HG03280 (cell line): ENCODE results near the gene SELENON.

Experiments
- ATAC-seq: cut with Tn5 transposase; IDR thresholded peaks from one replicate; pipeline ENCODE4 v1.9.1; 2021; ENCODE audit warnings: mild to moderate bottlenecking, moderate library complexity; ENCODE audit not compliant: unreplicated experiment

The SELENON gene

DNA sequence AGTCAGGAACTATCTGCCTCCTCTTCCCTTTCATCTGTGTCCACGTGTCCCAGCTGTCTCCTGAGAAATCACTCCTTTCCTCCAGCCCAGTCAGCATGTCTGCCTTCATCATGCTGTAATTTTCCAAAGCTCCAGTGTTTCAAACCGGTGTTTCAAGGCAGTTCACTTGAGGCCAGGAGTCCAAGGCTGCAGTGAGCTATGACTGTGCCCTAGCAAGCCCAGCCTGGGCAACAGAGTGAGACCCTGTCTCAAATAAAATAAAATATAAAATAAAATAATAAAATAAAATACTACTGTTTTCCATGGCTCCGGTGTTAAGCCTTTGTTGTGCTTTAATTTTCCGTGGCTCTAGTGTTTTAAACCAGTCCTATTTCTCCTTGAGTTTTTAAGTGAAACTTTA lies 7.9 kb upstream of the SELENON start:
- ATAC-seq: no peak

DNA sequence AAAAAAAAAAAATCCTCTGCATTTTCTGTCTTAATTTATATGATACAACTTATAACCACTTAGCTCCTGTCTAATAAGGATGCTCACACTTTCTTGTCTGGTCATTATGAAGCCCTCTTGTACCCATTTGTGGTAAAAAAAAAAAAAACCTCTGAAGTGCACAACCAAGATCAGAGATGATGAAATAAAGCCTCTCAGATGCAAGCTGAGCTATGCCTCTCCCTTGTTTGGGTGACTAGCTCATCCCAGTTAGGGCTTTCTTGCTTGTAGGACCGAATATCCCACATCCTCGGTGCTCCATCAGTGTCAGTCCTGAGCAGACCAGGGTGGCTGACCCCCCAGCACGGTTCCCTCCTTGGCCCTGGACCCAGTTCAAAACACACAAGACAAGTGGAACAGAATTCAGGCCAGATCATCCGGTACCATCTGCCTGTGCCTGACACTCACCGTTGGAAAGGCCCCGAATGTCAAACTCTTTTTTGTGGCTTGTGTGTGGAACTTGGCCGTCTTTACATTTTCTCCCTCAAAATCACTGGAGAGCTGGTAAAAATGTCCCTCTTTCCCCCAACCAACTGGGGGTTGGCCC lies 6.3 kb upstream of the SELENON start:
- ATAC-seq: no peak

DNA sequence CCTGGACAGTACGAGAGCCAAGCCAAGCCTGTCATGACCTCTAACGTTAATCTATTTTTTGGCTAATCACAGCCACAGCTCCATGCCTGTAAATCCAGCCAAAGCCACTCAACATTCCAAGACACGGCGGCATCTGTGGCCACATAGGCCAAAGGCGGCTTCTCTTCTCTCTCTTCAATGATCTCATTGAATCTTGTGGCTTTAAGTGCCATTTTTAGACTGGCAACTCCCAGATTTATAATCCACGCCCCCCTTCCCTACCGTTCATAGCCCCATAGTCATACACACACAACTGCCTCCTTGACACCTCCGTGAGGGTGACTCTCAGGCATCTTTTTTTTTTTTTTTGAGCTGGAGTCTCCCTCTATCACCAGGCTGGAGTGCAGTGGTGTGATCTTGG lies 5.7 kb upstream of the SELENON start:
- ATAC-seq: no peak

GRCh38 chr1:25795211-25795610 lies 4.8 kb upstream of the SELENON start:
- ATAC-seq: no peak

DNA sequence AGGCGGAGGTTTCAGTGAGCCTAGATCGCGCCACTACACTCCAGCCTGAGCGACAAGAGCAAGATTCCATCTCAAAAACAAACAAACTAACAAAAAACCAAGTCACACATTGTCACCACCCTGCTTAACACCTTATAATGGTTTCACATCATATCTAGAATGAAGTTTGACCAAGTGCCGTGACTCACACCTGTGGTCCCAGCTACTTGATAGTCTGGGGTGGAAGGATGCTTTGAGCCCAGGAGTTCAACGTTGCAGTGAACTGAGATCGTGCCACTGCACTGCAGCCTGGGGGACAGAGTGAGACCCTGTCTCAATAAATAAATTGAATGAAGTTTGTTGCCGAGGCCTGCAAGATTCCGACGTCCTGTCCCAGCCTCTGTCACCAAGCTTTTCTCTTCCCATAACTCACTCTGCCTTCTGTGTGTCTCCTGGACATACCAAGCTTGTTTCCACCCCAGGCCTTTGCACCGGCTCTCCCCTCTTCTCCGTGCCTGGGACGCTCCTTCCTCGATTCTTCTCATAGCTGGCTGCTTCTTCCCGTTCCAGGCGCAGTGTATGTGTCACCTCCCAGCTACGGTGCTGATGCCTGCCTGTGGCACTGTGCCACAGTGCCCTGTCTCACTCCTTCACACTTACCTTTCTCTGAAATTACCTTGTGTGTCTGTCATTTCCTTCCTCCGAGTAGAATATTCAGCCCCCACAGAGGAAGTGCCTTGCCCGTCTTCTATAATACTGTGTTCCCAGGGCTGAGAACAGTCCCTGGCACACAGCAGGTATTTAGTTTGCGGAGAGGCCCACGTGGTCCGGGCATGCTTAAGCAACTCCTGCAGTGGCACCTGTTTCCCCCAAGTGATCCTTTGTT lies 3.8 kb upstream of the SELENON start:
- ATAC-seq: no peak

DNA sequence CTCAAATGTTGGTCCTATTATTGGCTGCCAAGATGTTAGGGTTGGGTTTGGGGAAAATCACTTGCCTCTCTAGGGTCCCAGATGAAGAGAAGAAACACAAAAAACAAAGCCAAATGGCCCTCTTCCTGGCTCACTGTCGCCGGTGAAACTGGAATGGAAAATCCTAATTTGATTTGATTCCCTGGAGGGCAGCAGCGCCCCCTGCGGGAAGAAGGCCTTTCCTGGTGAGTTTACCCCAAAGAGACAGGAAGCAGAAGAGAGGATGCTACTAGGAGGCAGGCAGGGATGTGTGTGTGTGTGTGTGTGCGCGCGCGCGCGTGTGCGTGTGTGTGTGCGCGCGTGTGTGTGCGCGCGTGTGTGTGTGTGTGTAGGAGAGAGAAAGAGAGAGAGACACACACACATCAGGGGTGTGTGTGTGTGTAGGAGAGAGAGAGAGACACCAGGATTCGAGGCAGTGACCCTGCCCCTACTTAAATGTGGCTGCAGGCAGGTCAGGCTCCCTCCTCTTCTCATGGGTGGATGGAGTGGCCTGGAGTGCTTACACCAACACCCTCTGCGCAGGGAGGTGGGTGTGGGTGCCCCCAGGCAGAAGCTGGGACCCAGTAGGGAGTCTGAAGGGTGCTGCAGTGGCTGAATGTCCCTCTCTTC lies 3.1 kb upstream of the SELENON start:
- ATAC-seq: no peak

GRCh38 chr1:25797939-25798338 lies 2.1 kb upstream of the SELENON start:
- ATAC-seq: no peak

DNA sequence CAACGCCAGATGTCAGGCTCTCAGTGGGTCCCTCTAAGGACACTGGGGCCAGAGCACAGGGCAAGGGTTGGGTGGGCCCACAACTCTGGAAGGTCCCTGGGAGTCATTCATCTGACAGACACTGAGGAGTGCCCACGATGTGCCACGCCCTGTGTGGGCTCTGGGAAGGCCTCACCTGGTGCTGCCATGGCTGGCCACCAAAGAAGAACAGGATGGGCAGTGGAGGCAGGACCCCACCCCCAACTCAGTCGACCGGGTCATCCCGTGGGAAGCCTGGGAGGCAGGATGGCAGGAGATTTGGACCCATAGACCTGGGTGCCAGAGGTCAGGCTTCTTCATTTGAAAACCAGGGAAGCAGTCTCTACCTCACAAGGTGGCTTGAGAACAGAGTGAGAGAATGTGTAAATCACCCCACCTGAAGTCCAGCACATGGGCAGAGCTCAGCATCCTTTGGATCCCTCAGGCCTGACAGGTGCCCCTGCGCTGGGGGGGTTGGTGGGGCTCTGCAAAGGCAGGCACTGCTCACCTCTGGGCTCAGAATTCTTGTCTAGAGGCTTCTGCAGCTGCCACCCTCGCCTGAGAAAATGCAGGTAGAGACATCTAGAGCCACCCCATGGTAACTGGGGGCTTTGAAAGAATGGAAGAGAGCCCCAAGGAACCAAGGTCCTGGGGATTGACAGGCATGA lies 1.2 kb upstream of the SELENON start:
- no peak for ATAC-seq

GRCh38 chr1:25799352-25799934 lies 550 bp upstream of the SELENON start:
- no peak for ATAC-seq

DNA sequence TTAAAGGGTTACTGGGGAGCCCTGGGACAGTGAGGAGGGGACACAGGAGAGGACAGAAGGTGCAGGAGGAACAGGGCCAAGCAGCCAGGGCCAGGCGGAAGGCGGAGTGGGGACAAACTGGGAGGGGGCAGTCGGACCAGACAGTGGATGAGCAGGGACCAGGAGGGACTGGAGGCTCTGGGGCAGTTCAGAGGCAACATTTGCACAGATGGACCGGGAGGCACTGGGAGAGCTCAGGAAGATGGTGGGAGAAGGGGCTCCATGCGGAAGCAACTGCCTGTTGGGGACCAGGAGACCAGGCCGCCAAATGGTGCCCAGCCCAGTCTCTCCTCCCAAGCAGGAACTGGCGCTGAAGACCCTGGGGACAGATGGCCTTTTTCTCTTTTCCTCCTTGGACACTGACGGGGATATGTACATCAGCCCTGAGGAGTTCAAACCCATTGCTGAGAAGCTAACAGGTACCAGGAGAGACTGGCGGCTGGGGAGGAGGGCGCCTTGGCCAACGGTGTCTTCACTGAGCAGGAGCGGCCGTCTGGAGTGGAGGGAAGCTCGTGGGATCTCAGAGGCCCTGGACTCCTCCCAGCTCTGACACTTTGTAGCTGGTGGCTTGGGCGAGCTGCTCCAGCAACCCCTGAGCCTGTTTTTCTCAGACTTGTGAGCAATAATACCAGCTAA lies 847 bp downstream of the SELENON start:
- no peak for ATAC-seq

DNA sequence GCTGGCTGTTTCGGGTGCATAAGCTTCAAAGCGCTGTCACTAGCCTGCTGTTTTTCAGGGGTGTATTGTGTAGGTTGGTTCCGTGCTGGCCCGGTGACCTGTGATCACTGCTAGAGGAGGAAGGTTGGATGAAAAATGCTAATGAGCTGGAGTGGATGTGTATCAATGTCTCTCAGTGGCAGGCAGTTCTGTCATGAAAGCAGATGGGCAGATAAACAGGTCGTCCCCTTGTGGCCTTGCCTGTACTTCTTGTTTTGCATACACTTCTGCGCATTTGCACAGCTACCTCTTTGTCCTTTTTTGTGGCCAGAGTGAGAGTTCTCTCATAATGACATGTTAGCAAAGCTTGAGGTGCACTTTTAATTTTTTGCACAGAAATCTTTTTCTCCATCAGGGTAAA lies 2.9 kb downstream of the SELENON start:
- ATAC-seq: no peak

GRCh38 chr1:25803368-25803767 lies 3.4 kb downstream of the SELENON start:
- ATAC-seq: no peak

DNA sequence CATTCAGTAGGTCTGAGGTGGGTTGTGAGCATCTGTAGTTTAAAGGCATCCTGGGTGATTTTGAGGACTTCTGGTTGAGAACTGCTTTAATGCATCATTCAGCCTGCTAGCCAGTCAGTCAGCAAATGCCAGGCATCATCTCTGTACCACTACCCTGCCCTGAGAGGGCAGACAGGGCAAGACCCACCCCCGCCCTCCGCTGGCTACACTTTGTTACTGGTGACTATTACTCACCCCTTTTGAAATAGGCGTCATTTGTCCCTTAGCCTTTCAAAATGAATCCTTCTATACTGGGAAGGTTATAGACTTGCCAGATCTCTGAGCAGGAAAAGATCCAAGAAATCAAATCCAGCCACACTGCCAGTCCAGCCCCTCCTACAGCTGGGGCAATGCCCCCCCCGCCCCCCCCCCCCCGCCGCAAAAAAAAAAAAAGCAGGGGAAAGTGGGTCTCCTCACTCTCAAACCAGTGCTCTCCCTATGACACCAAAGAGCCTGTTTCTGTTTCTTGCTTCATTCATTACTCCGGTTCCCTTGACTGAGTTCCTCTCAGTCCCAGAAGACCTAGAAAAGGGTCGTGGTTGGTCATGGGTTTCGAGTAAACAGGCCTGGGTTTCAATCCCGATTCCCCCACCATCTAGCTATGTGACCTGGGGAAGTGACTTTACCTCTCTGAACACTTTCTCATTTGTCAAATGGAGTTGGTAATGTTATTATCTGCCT lies 4.4 kb downstream of the SELENON start:
- ATAC-seq: no peak

GRCh38 chr1:25804964-25805862 lies 5.2 kb downstream of the SELENON start:
- ATAC-seq: no peak

DNA sequence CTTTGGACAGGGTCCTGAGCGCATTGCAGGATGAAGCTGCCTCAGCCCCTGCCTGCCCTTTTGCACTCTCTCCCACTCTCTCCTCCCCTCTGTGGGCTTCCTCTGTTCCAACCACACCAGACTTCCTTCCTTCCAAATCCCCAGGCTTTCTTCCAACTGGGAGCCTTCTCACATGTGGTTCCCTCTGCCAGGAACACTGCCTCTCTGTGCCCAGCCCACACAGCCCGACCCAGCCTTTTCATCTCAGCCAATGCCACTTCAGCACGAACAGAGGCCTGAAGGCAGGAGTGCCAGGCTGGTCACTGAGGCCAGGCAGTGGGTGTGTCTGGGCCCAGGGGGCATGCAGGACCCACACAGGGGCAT lies 5.9 kb downstream of the SELENON start:
- ATAC-seq: no peak

DNA sequence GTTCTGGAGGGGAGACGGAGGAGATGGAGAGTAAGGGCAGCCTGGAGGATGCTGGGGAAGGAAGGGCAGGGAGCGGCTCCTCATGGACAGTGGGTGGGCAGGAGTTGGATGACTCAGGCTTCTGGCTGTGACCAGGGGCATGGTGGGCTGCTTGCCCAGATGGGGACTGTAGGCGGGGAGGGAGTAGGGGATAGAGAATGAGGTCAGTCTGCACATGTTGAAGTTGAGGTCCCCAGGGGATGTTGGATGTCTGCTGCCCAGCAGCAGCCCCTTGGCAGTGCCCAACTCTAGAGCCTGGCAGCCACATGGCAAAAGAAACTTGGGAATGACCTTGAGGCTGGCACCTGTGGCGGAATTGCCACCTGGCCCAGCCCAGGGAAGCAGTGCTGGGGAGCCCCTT lies 6.4 kb downstream of the SELENON start:
- ATAC-seq: no peak

GRCh38 chr1:25807480-25808390 lies 7.7 kb downstream of the SELENON start:
- no peak for ATAC-seq
